ENCODE results near the gene FAF1. TPM values are rescaled to one million over a fixed set of nuclear protein-coding genes. Genes with fewer than 3 reads are reported as not detected.
A peak's percentile ranks its signal among the peaks of the same experiment; 100 is the strongest.

The FAF1 gene
- total and polyA plus RNA-seq, 9 of the 15 experiments (the other 6 are each of a cell fraction or from before 2014, with no cell fraction given), result 48.7 to 225 (median 118) TPM

DNA sequence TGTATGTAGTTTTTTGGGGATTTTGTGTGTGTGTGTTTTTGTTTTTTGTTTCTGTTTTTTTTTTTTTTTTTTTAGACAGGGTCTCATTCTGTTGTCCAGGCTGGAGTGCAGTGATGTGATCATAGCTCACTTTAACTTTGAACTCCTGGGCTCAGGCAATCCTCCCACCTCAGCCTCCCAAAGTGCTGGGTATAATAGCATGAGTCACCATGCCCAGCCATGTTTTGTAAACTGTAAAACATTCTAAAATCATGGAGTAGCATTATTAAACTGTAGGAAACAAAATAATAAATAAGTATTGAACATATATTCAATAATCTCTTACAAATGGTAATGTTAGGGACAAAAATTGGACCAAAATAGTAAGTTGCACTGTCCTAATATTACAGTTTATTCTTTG, 124.0 kb downstream of the FAF1 start:
- ChIA-PET CTCF (ENCODE audit: low intra/inter-chr PET ratio) (no interaction called here), POLR2A (interaction anchor here (0.7 kb wide), 1 partner anchor 16 kb away, joined by 3 read pairs; no protein-coding TSS in a partner anchor)
- Histone ChIP-seq H3K27ac (ENCODE audit: extremely low read depth, low read depth, low read length) (no peak overlapping the region), H3K27me3 (ENCODE audit: control insufficient read depth in 2 of 2, insufficient read depth in 2 of 2, low read length in 2 of 2) (no peaks in the 10 kb centered on the region), H3K9ac (ENCODE audit: insufficient read depth in 1 of 2, low read depth in 2 of 2, low read length in 2 of 2) (no peak overlapping the region), H3K4me2 (ENCODE audit: insufficient read depth, low read length) (no peak overlapping the region), H3K36me3 (ENCODE audit: control insufficient read depth, insufficient read depth, low read length) (peaks cover 9% of the 10 kb centered on the region), H3K4me3 (no peak overlapping the region), H4K20me1 (replicated peaks; ENCODE audit: control insufficient read depth, insufficient read depth, low read length) (no peaks in the 10 kb centered on the region), H3K79me2 (ENCODE audit: control insufficient read depth, insufficient read depth, low read length) (peaks cover 86% of the 10 kb centered on the region), H3K4me1 (replicated peaks in 1 of 2; ENCODE audit: control insufficient read depth in 2 of 2, insufficient read depth in 2 of 2, low read length in 2 of 2) (no peaks in the 10 kb centered on the region), H3K9me1 (ENCODE audit: control insufficient read depth, insufficient read depth, low read length) (no peaks in the 10 kb centered on the region), H2AFZ (ENCODE audit: low read depth, low read length) (no peak overlapping the region), H3K9me3 (replicated peaks; ENCODE audit: control insufficient read depth, insufficient read depth, low read depth, low read length) (no peaks in the 10 kb centered on the region)
- in situ Hi-C loops (cut with MboI), result no loop called here
- DNase-seq (ENCODE audit: extremely low read depth in 1 of 4, low spot score in 3 of 4) (no peak), FAIRE-seq (no peak), ATAC-seq (no peak)
- no TSS peak for BruUV-seq (replicated peaks)
- peak; percentile 94 for TF ChIP-seq ZFP1 (CRISPR knock-in tag; IDR thresholded peaks at IDR 0.05)
- TF ChIP-seq NFE2 (IDR thresholded peaks at IDR 0.05; ENCODE audit: low read depth), result 0 out of 2 replicates have a peak, but pooled peaks have one; percentile 7
- no peak for TF ChIP-seq FOXK1 (CRISPR knock-in tag; IDR thresholded peaks at IDR 0.05; ENCODE audit: borderline replicate concordance)
- TF ChIP-seq TRIM24 (IDR thresholded peaks at IDR 0.05), result peak in 1 of 2 experiments; percentile 64; a peak in 2 of 4 replicates
- TF ChIP-seq, protein P1, sequence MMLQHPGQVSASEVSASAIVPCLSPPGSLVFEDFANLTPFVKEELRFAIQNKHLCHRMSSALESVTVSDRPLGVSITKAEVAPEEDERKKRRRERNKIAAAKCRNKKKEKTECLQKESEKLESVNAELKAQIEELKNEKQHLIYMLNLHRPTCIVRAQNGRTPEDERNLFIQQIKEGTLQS (IDR thresholded peaks at IDR 0.05), result peak; percentile 43; the same call in 1 of the 2 replicates
- TF ChIP-seq, protein P1 (CRISPR knock-in tag; conservative IDR thresholded peaks at IDR 0.05), result no peak
- no peak for TF ChIP-seq FOXJ2 (tag; IDR thresholded peaks at IDR 0.05)
- no peak for TF ChIP-seq KDM1A (IDR thresholded peaks at IDR 0.05)
- TF ChIP-seq, protein P2, sequence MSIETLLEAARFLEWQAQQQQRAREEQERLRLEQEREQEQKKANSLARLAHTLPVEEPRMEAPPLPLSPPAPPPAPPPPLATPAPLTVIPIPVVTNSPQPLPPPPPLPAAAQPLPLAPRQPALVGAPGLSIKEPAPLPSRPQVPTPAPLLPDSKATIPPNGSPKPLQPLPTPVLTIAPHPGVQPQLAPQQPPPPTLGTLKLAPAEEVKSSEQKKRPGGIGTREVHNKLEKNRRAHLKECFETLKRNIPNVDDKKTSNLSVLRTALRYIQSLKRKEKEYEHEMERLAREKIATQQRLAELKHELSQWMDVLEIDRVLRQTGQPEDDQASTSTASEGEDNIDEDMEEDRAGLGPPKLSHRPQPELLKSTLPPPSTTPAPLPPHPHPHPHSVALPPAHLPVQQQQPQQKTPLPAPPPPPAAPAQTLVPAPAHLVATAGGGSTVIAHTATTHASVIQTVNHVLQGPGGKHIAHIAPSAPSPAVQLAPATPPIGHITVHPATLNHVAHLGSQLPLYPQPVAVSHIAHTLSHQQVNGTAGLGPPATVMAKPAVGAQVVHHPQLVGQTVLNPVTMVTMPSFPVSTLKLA (conservative IDR thresholded peaks at IDR 0.05), result no peak
- TF ChIP-seq JUND (IDR thresholded peaks at IDR 0.05; ENCODE audit: borderline replicate concordance, low read depth, low read length), result peak; percentile 41; the same call in 1 of the 2 replicates
- TF ChIP-seq JUND (tag; IDR thresholded peaks at IDR 0.05; ENCODE audit: borderline replicate concordance, low read depth, low read length), result no peak
- TF ChIP-seq CREM (IDR thresholded peaks at IDR 0.05; ENCODE audit: low read depth), result no peak
- TF ChIP-seq DACH1 (IDR thresholded peaks at IDR 0.05; ENCODE audit: partially characterized antibody), result no peak
- no peak for TF ChIP-seq C11orf30 (IDR thresholded peaks at IDR 0.05; ENCODE audit: low read depth)
- intact Hi-C loops (cut with micrococcal nuclease), result no loop called here

Measured in K562 (cell line).